GM12878 (cell line): ENCODE measurements around the gene SCD5. TPM values are rescaled to one million over a fixed set of nuclear protein-coding genes. Genes with fewer than 3 reads are reported as not detected.

Experiments
- ATAC-seq: fragments of 200-7000 bp; cut with Tn5 transposase; 3 replicates; pipeline ENCODE4 v1.9.1; 2020; ENCODE audit warnings: mild to moderate bottlenecking, moderate library complexity
- BruUV-seq: library from RNA; stranded (reverse); fragments of 400-500 nt; replicated peaks from 2 replicates; lab custom pipeline; 2021; lab: Mats Ljungman, UMichigan
- CTCF ChIA-PET: fragments of 300-600 bp; sonication (Branson Sonifier 250); formaldehyde crosslinking; extraction: SDS; loops from one replicate; lab custom pipeline; 2021; ENCODE audit warnings: inconsistent platforms; lab: Yijun Ruan, JAX
- POLR2A ChIA-PET: fragments of 350-600 bp; formaldehyde crosslinking; extraction: SDS; loops from one replicate; lab custom pipeline; 2021; ENCODE audit warnings: inconsistent platforms; lab: Charles Lee
- RAD21 ChIA-PET: fragments of 300-600 bp; sonication (Branson Sonifier 250); formaldehyde crosslinking; loops from one replicate; lab custom pipeline; 2023; ENCODE audit warnings: antibody characterized with exemption; ENCODE audit not compliant: unreplicated experiment; lab: Charles Lee
- SMC1A ChIA-PET: fragments of 300-600 bp; sonication (Branson Sonifier 250); formaldehyde crosslinking; loops from one replicate; lab custom pipeline; 2023; ENCODE audit not compliant: unreplicated experiment, uncharacterized antibody; lab: Charles Lee
- DNase-seq: peaks from one replicate; pipeline ENCODE4 v3.0.0-alpha.2; 2011; ENCODE audit warnings: low read depth, low spot score
- FAIRE-seq: peaks from 3 replicates; lab custom pipeline; 2011; peaks lifted over from hg19 to GRCh38; lab: Jason Lieb, UNC
- H2AFZ ChIP-seq: 2 replicates; pipeline ENCODE4 v1.6.0; 2011; ENCODE audit warnings: low read depth, low read length, control low read depth; ENCODE audit not compliant: control insufficient read depth
- H3K27ac ChIP-seq: 2 replicates; pipeline ENCODE4 v1.5.1; 2011; ENCODE audit warnings: control low read depth; ENCODE audit not compliant: control insufficient read depth, insufficient read depth
- H3K27me3 ChIP-seq, 2 experiments: replicated peaks in 1 of 2; 2 replicates each; pipeline versions ENCODE4 v1.6.0 to v1.6.1; 2011; ENCODE audit warnings: low read length in 1 of 2; ENCODE audit not compliant: control insufficient read depth in 2 of 2, insufficient read depth in 2 of 2
- H3K36me3 ChIP-seq, 2 experiments: 2 replicates each; pipeline ENCODE4 v1.5.1; 2011; ENCODE audit warnings: low read length in 1 of 2; ENCODE audit not compliant: control insufficient read depth in 2 of 2, insufficient read depth in 2 of 2
- H3K4me1 ChIP-seq: 2 replicates; pipeline ENCODE4 v1.6.1; 2011; ENCODE audit warnings: mild to moderate bottlenecking, low read length, moderate library complexity, mixed read lengths; ENCODE audit not compliant: control insufficient read depth, insufficient read depth
- H3K4me2 ChIP-seq: 2 replicates; pipeline ENCODE4 v1.6.0; 2011; ENCODE audit warnings: control low read depth; ENCODE audit not compliant: control insufficient read depth, insufficient read depth
- H3K4me3 ChIP-seq: fragments of 200-600 bp; sonication (generic); 2 replicates; pipeline ENCODE4 v1.5.1; 2016
- H3K79me2 ChIP-seq: 2 replicates; pipeline ENCODE4 v1.6.0; 2011; ENCODE audit warnings: low read length; ENCODE audit not compliant: control insufficient read depth, insufficient read depth
- H3K9ac ChIP-seq: 2 replicates; pipeline ENCODE4 v1.8.0; 2011; ENCODE audit warnings: low read length, control low read depth, mixed read lengths; ENCODE audit not compliant: control insufficient read depth, insufficient read depth
- H3K9me3 ChIP-seq: replicated peaks from 3 replicates; pipeline ENCODE4 v1.5.1; 2011; ENCODE audit warnings: mild to moderate bottlenecking, low read length; ENCODE audit not compliant: control insufficient read depth, insufficient read depth
- H4K20me1 ChIP-seq: 2 replicates; pipeline ENCODE4 v1.6.0; 2011; ENCODE audit not compliant: control insufficient read depth, insufficient read depth
- CBX3 ChIP-seq: fragments of 200-600 bp; sonication (generic); IDR thresholded peaks from 2 replicates; pipeline ENCODE4 v1.6.1; 2016; ENCODE audit warnings: low read depth, borderline replicate concordance
- ELK1 ChIP-seq: IDR thresholded peaks from 2 replicates; pipeline ENCODE4 v1.6.1; 2012; ENCODE audit warnings: low read depth, low read length, improper control_type of control experiment
- JUNB ChIP-seq: IDR thresholded peaks from 2 replicates; pipeline ENCODE4 v1.6.1; 2016; ENCODE audit warnings: antibody characterized with exemption, mild to moderate bottlenecking
- KAT2A ChIP-seq: conservative IDR thresholded peaks from 2 replicates; pipeline ENCODE4 v1.6.1; 2011; ENCODE audit warnings: low read depth, low read length; ENCODE audit not compliant: control insufficient read depth
- SREBF2 ChIP-seq: IDR thresholded peaks from 2 replicates; pipeline ENCODE4 v1.6.1; 2012; ENCODE audit warnings: mild to moderate bottlenecking, low read length
- SRF ChIP-seq, 2 experiments: IDR thresholded peaks; 2 replicates each; pipeline ENCODE4 v1.6.1; 2011; ENCODE audit warnings: low read depth in 2 of 2, low read length in 2 of 2, mild to moderate bottlenecking in 1 of 2, moderate library complexity in 1 of 2
- TAF1 ChIP-seq: IDR thresholded peaks from 2 replicates; pipeline ENCODE4 v1.6.1; 2011; ENCODE audit warnings: mild to moderate bottlenecking, low read depth, low read length, borderline replicate concordance
- ZNF687 ChIP-seq: fragments of 450-650 bp; IDR thresholded peaks from 2 replicates; pipeline ENCODE4 v1.6.1; 2017; ENCODE audit warnings: mild to moderate bottlenecking, moderate library complexity
- WGBS: methylation state at CpG from one replicate; pipeline ENCODE4 v1.1.6; 2016; ENCODE audit warnings: low lambda C conversion rate; ENCODE audit not compliant: insufficient replicate concordance, insufficient coverage; ENCODE audit errors: missing lambda C conversion rate; 5-methylcytosine and 5-hydroxymethylcytosine counted together
- in situ Hi-C: fragments of 300-500 bp; cut with MboI; formaldehyde crosslinking; loops from 9 replicates; pipeline ENCODE4 v1.14.3; 2018; ENCODE audit warnings: mixed read lengths
- intact Hi-C: fragments of 100-400 bp; cut with micrococcal nuclease; formaldehyde crosslinking; loops from one replicate; pipeline ENCODE4 v1.14.2; 2022; ENCODE audit not compliant: unreplicated experiment
- polyA plus RNA-seq, 11 experiments: library from polyadenylated mRNA; depleted of rRNA in 4 of 11; unstranded in 6 of 11; stranded (reverse) in 5 of 11; fragments of >200 nt; fragmentation: Nextera tagmentation in 4 of 11; fragmentation: Illumina TruSeq in 1 of 11; extraction: Ambion mirVana in 4 of 11; extraction: Trizol in 1 of 11; gene quantifications; 1 replicate in 1 of 11; 2 replicates in 10 of 11; pipeline versions ENCODE4 v1.2.1 to v1.2.3, GENCODE V29; 2011 to 2016; ENCODE audit warnings: inconsistent platforms in 2 of 11, missing spikeins in 2 of 11, low read depth in 1 of 11
- total RNA-seq, 4 experiments: library from RNA; depleted of rRNA in 3 of 4; stranded (reverse); fragments of >200 nt in 3 of 4; fragmentation: Illumina TruSeq in 1 of 4; extraction: Trizol in 1 of 4; gene quantifications; 2 replicates each; pipeline versions ENCODE4 v1.2.1 to v1.2.3, GENCODE V29; 2013 to 2021

Gene SCD5
- total and polyA plus RNA-seq, 10 of the 15 experiments (the other 5 are each of a cell fraction or from before 2014, with no cell fraction given): 2.4 to 15.0 (median 4.2) TPM

GRCh38 chr4:82697561-82697960, 101.0 kb downstream of the SCD5 start (continued):
- TF ChIP-seq KAT2A (no peak), ELK1 (no peak), CBX3 (no peak), TAF1 (no peak), JUNB (no peak)

GRCh38 chr4:82696117-82696860, 102.3 kb downstream of the SCD5 start:
- Histone ChIP-seq H3K4me1 (no peaks in the 10 kb centered on the region), H3K27me3 (no peaks in the 10 kb centered on the region), H3K79me2 (no peaks in the 10 kb centered on the region), H4K20me1 (no peaks in the 10 kb centered on the region), H3K27ac (no peak overlapping the region), H2AFZ (no peak overlapping the region), H3K4me2 (no peak overlapping the region), H3K4me3 (no peak overlapping the region), H3K9me3 (no peaks in the 10 kb centered on the region), H3K36me3 (no peaks in the 10 kb centered on the region; a peak in 1 of 4 replicates), H3K9ac (no peak overlapping the region)
- FAIRE-seq (no peak), DNase-seq (no peak), ATAC-seq (no peak)
- in situ Hi-C loops (no loop called here), intact Hi-C loops (no loop called here)
- POLR2A ChIA-PET: interaction anchor here (0.6 kb wide), 1 partner anchor 164 kb away, joined by 3 read pairs; no protein-coding TSS in a partner anchor
- WGBS: 47% methylated on average over 5 of the region's 5 CpGs
- SMC1A ChIA-PET: interaction anchor here (1.2 to 1.5 kb wide), 2 partner anchors 11 to 14 kb away, joined by 3 read pairs; no protein-coding TSS in a partner anchor
- BruUV-seq: no TSS peak
- RAD21 ChIA-PET: no interaction called here
- CTCF ChIA-PET: interaction anchor here (1.0 kb wide), 1 partner anchor 71 kb away, joined by 4 read pairs; no protein-coding TSS in a partner anchor
- TF ChIP-seq SREBF2 (no peak), ZNF687 (no peak), SRF (IDR thresholded peaks at IDR 0.05; ENCODE audit: low read depth in 2 of 2, low read length in 2 of 2) (no peak)
